LNCaP clone FGC (cell line): ENCODE measurements around the gene EXOC8.

Source experiments
- DNase-seq: peaks from one replicate; pipeline ENCODE4 v3.0.0-alpha.2; 2011; ENCODE audit warnings: low read depth
- H3K4me3 ChIP-seq: 2 replicates; pipeline ENCODE4 v1.5.1; 2011; ENCODE audit warnings: mild to moderate bottlenecking, low read depth, low read length, control low read depth
- CTCF ChIP-seq: IDR thresholded peaks from 2 replicates; pipeline ENCODE4 v1.5.1; 2012; ENCODE audit warnings: mild to moderate bottlenecking; ENCODE audit not compliant: control insufficient read depth, insufficient read depth; ENCODE audit errors: extremely low read depth

EXOC8 gene

GRCh38 chr1:231338270-231339128 lies 847 bp upstream of the EXOC8 start, which contains the start of gene SPRTN:
SPRTN (plus strand) TSS chr1:231338293; CDS start chr1:231338384, 91 bp downstream.
- TF ChIP-seq CTCF: no peak
- peak within 1 kb of the TSS; percentile 98 for H3K4me3 ChIP-seq
- no peak for DNase-seq

GRCh38 chr1:231337043-231337471 lies 595 bp downstream of the EXOC8 start:
- DNase-seq: no peak
- no peak for TF ChIP-seq CTCF

GRCh38 chr1:231335663-231336602 lies 1.7 kb downstream of the EXOC8 start:
- TF ChIP-seq CTCF: no peak
- no peak for DNase-seq
- peak overlapping the region; percentile 98 for H3K4me3 ChIP-seq

More at GRCh38 chr1:231337043-231337471, 595 bp downstream of the EXOC8 start:
- peak overlapping the region; percentile 98 for H3K4me3 ChIP-seq

- TF ChIP-seq CTCF: no peak
- no peak for DNase-seq
- no peak overlapping the region for H3K4me3 ChIP-seq
Observed at GRCh38 chr1:231334952-231335351, 2.7 kb downstream of the EXOC8 start.

GRCh38 chr1:231334079-231334666 lies 3.5 kb downstream of the EXOC8 start:
- no peak for TF ChIP-seq CTCF
- no peak overlapping the region for H3K4me3 ChIP-seq
- no peak for DNase-seq

- DNase-seq: no peak
- H3K4me3 ChIP-seq: no peak overlapping the region
- no peak for TF ChIP-seq CTCF
Observed at GRCh38 chr1:231332761-231333160, 4.9 kb downstream of the EXOC8 start.
